Glomerular endothelial cell (primary cell): ENCODE results near the gene PPP1R12B. TPM values are rescaled to one million over a fixed set of nuclear protein-coding genes. Genes with fewer than 3 reads are reported as not detected.
"Not testable (repeated sequence)": the region's sequence is repeated elsewhere in the genome, so short reads cannot be mapped to it uniquely, and the experiment has no call there.

Experiments
- DNase-seq: peaks from one replicate; pipeline ENCODE4 v3.0.0-alpha.2; 2011; ENCODE audit warnings: low read depth, low spot score; ENCODE audit errors: extremely low read depth
- total RNA-seq: library from RNA; depleted of rRNA; stranded (reverse); fragments of >200 nt; gene quantifications from 2 replicates; pipeline ENCODE4 v1.2.3, GENCODE V29; 2015

The PPP1R12B gene
- total RNA-seq, 1 donor from 2014 or later, result 8.1 TPM

- no peak for DNase-seq
Observed at GRCh38 chr1:202593845-202594244, 245.3 kb downstream of the PPP1R12B start.

- DNase-seq, result no peak
Observed at GRCh38 chr1:202596638-202597037, 248.1 kb downstream of the PPP1R12B start.

- DNase-seq, result no peak
Observed at GRCh38 chr1:202597090-202597761, 248.7 kb downstream of the PPP1R12B start.

GRCh38 chr1:202599669-202600431, 251.4 kb downstream of the PPP1R12B start:
- DNase-seq, result no peak

GRCh38 chr1:202600432-202601041, 252.0 kb downstream of the PPP1R12B start:
- no peak for DNase-seq

GRCh38 chr1:202603435-202603834, 254.9 kb downstream of the PPP1R12B start:
- DNase-seq, result no peak

- no peak for DNase-seq
Observed at GRCh38 chr1:202605515-202605914, 257.0 kb downstream of the PPP1R12B start.

- not testable (repeated sequence) for DNase-seq
Observed at GRCh38 chr1:202612036-202612435, 263.5 kb downstream of the PPP1R12B start.

- DNase-seq, result no peak
Observed at GRCh38 chr1:202613571-202613970, 265.1 kb downstream of the PPP1R12B start.

GRCh38 chr1:202614363-202615207, 266.1 kb downstream of the PPP1R12B start:
- not testable (repeated sequence) for DNase-seq

GRCh38 chr1:202615208-202615500, 266.7 kb downstream of the PPP1R12B start:
- not testable (repeated sequence) for DNase-seq

GRCh38 chr1:202615501-202616354, 267.2 kb downstream of the PPP1R12B start:
- DNase-seq, result no peak

- no peak for DNase-seq
Observed at GRCh38 chr1:202616355-202616915, 267.9 kb downstream of the PPP1R12B start.

GRCh38 chr1:202619012-202619411, 270.5 kb downstream of the PPP1R12B start:
- DNase-seq, result not testable (repeated sequence)

GRCh38 chr1:202619505-202619904, 271.0 kb downstream of the PPP1R12B start:
- DNase-seq, result no peak

GRCh38 chr1:202620036-202620435, 271.5 kb downstream of the PPP1R12B start:
- not testable (repeated sequence) for DNase-seq

- DNase-seq, result no peak
Observed at GRCh38 chr1:202621446-202621845, 272.9 kb downstream of the PPP1R12B start.

GRCh38 chr1:202622388-202622787, 273.9 kb downstream of the PPP1R12B start:
- DNase-seq, result no peak

GRCh38 chr1:202623075-202623474, 274.6 kb downstream of the PPP1R12B start:
- DNase-seq, result no peak

GRCh38 chr1:202623476-202623875, 275.0 kb downstream of the PPP1R12B start:
- not testable (repeated sequence) for DNase-seq
